ENCODE data around the gene GLT1D1.

The GLT1D1 gene

DNA sequence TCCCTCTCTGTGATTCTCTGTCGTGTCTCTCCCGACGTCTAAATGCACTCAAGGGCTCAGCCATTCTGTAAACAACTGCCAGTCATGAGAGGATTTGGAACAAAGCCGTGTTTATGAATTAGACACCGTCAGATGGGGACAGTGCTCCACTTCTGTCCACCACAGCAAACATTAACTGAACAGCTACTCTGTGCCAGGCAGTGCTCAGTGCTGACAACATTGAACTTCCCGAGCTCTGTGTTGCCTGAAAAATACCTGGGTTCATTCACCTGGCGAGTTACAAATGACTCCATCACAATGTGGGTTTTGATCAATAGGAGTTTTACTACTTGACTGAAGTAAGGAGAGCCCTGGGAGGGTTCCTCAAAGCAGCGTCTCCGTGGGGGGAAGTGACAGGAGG lies 139.3 kb downstream of the GLT1D1 start:
- Histone ChIP-seq H3K4me3 (ENCODE audit: low read length) (no peak overlapping the region), H3K36me3 (ENCODE audit: insufficient read depth, low read length) (no peaks in the 10 kb centered on the region), H3K4me2 (ENCODE audit: low read length) (no peak overlapping the region), H3K9me3 (replicated peaks; ENCODE audit: low read length) (no peaks in the 10 kb centered on the region), H3K4me1 (ENCODE audit: control insufficient read depth, insufficient read depth, low read length) (no peaks in the 10 kb centered on the region), H3K27me3 (ENCODE audit: control insufficient read depth, insufficient read depth, low read length) (no peaks in the 10 kb centered on the region), H3K9ac (ENCODE audit: low read depth, low read length) (no peak overlapping the region)

DNA sequence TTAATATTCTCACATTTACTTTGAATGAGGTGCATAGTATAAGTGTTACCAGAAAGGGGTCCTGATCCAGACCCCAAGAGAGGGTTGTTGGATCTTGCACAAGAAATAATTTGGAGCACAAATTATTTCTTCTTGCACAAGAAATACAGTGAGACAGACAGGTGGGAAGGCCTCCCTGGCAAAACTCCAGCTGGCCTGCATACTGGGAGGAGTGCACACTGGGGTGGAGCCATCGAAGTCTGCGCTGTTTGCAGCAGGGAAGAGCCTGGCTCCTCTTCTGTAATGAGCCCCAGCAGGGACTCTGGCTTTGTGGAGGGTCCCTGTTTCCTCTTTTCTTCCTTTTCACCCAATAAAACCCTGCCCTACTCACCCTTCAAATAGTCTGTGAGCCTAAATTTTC lies 141.6 kb downstream of the GLT1D1 start:
- Histone ChIP-seq H3K4me3 (ENCODE audit: low read length) (no peak overlapping the region), H3K9me3 (replicated peaks; ENCODE audit: low read length) (no peaks in the 10 kb centered on the region), H3K27me3 (ENCODE audit: control insufficient read depth, insufficient read depth, low read length) (no peaks in the 10 kb centered on the region), H3K4me2 (ENCODE audit: low read length) (no peak overlapping the region), H3K36me3 (ENCODE audit: insufficient read depth, low read length) (no peaks in the 10 kb centered on the region), H3K9ac (ENCODE audit: low read depth, low read length) (no peak overlapping the region), H3K4me1 (ENCODE audit: control insufficient read depth, insufficient read depth, low read length) (no peaks in the 10 kb centered on the region)

DNA sequence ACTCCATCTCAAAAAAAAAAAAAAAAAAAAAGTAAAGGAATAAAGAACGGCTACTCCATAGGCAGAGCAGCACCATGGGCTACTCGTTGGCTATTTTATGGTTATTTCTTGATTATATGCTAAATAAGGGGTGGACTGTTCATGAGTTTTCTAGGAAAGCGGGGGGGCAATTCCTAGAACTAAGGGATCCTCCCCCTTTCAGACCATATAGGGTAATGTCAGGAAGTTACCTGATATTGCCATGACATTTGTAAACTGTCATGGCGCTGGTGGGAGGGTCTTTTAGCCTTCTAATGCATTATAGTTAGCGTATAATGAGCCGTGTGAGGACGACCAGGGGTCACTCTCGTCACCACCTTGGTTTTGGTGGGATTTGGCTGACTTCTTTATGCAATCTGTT lies 142.3 kb downstream of the GLT1D1 start:
- H3K9ac ChIP-seq (ENCODE audit: low read depth, low read length), result no peak overlapping the region
- no peaks in the 10 kb centered on the region for H3K27me3 ChIP-seq (ENCODE audit: control insufficient read depth, insufficient read depth, low read length)
- no peaks in the 10 kb centered on the region for H3K36me3 ChIP-seq (ENCODE audit: insufficient read depth, low read length)
- H3K4me2 ChIP-seq (ENCODE audit: low read length), result no peak overlapping the region
- no peak overlapping the region for H3K4me3 ChIP-seq (ENCODE audit: low read length)
- no peaks in the 10 kb centered on the region for H3K4me1 ChIP-seq (ENCODE audit: control insufficient read depth, insufficient read depth, low read length)
- H3K9me3 ChIP-seq (replicated peaks; ENCODE audit: low read length), result no peaks in the 10 kb centered on the region

DNA sequence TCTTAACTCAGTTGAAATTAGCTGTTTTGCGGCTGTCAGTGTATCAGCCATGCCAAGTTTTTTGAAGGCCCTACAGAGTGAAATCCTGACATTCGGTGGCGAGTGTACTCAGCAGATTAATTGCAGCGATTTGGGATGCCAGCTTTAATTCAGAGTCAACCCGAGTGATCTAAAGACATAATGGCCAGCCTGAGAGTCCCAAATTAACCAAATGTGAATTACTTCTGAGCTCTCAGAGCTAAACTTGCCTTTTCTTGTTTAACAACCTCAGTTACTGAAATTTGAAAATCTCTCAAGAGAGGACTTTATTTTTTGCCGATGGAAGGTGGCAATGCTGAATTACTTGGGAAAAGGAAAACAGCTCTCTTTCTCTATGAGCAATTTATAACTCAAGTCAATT lies 148.5 kb downstream of the GLT1D1 start:
- Histone ChIP-seq H3K9me3 (replicated peaks; ENCODE audit: low read length) (peaks cover 4% of the 10 kb centered on the region), H3K36me3 (ENCODE audit: insufficient read depth, low read length) (no peaks in the 10 kb centered on the region), H3K9ac (ENCODE audit: low read depth, low read length) (no peak overlapping the region), H3K4me3 (ENCODE audit: low read length) (no peak overlapping the region), H3K4me1 (ENCODE audit: control insufficient read depth, insufficient read depth, low read length) (no peaks in the 10 kb centered on the region), H3K4me2 (ENCODE audit: low read length) (no peak overlapping the region), H3K27me3 (ENCODE audit: control insufficient read depth, insufficient read depth, low read length) (no peaks in the 10 kb centered on the region)

DNA sequence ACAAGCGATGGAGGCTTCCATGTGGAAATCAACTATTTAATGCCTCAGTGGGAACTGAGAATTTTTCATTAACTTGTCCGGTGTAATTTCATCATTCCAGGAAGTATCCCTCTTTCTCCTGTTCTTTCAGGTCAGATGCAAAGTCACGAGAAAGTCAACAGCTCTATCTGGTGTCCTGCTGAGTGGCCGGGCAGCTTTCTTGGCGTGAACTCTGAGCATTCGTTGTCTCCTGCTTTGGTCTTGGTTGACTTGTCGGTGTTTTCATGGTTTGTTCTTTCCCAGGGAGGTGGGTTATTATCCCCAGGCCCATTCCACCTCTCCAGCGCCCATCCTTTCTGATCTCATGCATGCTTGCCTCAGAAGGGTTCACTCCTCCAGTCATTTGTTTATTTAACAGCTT lies 149.1 kb downstream of the GLT1D1 start:
- H3K9me3 ChIP-seq (replicated peaks; ENCODE audit: low read length), result peaks cover 6% of the 10 kb centered on the region
- H3K4me1 ChIP-seq (ENCODE audit: control insufficient read depth, insufficient read depth, low read length), result no peaks in the 10 kb centered on the region
- no peak overlapping the region for H3K9ac ChIP-seq (ENCODE audit: low read depth, low read length)
- no peak overlapping the region for H3K4me2 ChIP-seq (ENCODE audit: low read length)
- H3K4me3 ChIP-seq (ENCODE audit: low read length), result no peak overlapping the region
- H3K36me3 ChIP-seq (ENCODE audit: insufficient read depth, low read length), result no peaks in the 10 kb centered on the region
- no peaks in the 10 kb centered on the region for H3K27me3 ChIP-seq (ENCODE audit: control insufficient read depth, insufficient read depth, low read length)

DNA sequence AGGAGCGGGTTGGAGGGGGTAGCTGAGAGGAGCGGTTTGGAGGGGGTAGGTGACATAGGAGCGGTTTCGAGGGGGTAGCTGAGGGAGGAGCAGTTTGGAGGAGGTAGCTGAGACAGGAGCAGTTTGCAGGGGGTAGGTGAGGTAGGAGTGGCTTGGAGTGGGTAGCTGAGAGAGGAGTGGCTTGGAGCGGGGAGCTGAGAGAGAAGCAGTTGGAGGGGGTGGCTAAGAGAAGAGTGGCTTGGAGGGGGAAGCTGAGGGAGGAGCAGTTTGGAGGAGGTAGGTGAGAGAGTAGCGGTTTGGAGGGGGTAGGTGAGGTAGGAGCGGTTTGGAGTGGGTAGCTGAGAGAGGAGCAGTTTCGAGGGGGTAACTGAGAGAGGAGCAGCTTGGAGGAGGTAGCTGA lies 152.1 kb downstream of the GLT1D1 start:
- Histone ChIP-seq H3K4me1 (ENCODE audit: control insufficient read depth, insufficient read depth, low read length) (no peaks in the 10 kb centered on the region), H3K27me3 (ENCODE audit: control insufficient read depth, insufficient read depth, low read length) (no peaks in the 10 kb centered on the region), H3K36me3 (ENCODE audit: insufficient read depth, low read length) (no peaks in the 10 kb centered on the region), H3K9ac (ENCODE audit: low read depth, low read length) (no peak overlapping the region), H3K4me3 (ENCODE audit: low read length) (no peak overlapping the region), H3K9me3 (replicated peaks; ENCODE audit: low read length) (peaks cover 18% of the 10 kb centered on the region), H3K4me2 (ENCODE audit: low read length) (no peak overlapping the region)

DNA sequence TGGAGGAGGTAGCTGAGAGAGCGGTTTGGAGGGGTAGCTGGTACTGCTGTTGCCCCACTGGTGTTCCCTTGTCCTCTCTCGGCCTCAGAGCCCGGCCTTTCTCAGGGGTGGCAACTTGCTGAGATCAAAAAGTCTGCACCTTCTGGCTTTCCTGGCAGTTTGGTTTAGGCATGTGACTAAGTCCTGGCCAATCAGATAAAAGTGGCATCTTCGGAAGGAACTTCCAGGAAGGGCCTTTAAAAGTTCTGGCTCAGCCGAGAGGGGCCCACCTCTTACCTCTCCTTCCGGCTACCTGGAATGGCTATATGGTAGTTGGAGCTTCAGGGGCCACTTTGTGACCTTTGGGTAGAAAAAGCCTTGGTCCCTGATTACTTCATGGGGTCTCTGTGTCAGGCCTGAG lies 152.6 kb downstream of the GLT1D1 start:
- Histone ChIP-seq H3K9me3 (replicated peaks; ENCODE audit: low read length) (peaks cover 18% of the 10 kb centered on the region), H3K36me3 (ENCODE audit: insufficient read depth, low read length) (no peaks in the 10 kb centered on the region)

DNA sequence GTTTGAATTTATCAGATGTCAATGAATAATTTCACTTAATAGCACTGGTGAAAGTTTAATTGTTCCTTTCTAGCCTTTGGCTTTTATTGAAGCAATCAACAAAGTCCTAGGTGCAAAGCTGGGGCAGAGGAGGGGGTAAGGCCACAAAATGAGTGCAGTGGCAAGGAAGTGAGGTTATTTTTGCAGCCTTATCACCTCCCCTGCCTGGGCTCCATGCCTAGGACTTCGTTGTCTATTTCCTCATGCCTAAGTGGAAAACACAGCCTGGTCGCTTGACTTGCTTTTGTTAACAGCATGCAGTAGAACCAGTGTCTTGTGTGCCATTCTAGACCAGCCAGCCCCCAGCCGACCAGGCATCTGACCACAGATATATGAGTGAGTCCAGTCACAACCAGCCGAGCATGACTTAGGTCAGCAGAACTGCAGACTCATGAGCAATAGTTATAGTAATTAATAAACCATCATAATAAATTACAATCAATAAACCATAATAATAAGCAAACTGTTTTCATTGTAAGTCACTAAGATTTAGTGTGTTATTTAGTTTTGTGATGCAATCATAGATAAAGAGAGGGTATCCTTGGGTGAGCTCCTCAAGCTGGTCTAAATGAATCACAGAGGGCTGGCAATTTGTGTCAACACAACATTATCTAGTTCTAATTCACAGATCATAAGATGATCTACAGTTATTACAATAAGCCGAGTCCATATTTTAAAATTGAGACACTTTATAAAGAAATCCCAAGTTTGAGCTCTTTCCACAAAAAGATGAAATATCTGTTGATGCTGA lies 156.8 kb downstream of the GLT1D1 start:
- H3K36me3 ChIP-seq (ENCODE audit: insufficient read depth, low read length), result no peaks in the 10 kb centered on the region
- no peak overlapping the region for H3K9ac ChIP-seq (ENCODE audit: low read depth, low read length)
- no peaks in the 10 kb centered on the region for H3K27me3 ChIP-seq (ENCODE audit: control insufficient read depth, insufficient read depth, low read length)
- peaks cover 15% of the 10 kb centered on the region for H3K9me3 ChIP-seq (replicated peaks; ENCODE audit: low read length)
- H3K4me3 ChIP-seq (ENCODE audit: low read length), result no peak overlapping the region
- no peak overlapping the region for H3K4me2 ChIP-seq (ENCODE audit: low read length)
- H3K4me1 ChIP-seq (ENCODE audit: control insufficient read depth, insufficient read depth, low read length), result no peaks in the 10 kb centered on the region

More for the DNA sequence above, 152.6 kb downstream of the GLT1D1 start:
- no peak overlapping the region for H3K4me2 ChIP-seq (ENCODE audit: low read length)
- H3K4me1 ChIP-seq (ENCODE audit: control insufficient read depth, insufficient read depth, low read length), result no peaks in the 10 kb centered on the region
- no peaks in the 10 kb centered on the region for H3K27me3 ChIP-seq (ENCODE audit: control insufficient read depth, insufficient read depth, low read length)
- no peak overlapping the region for H3K4me3 ChIP-seq (ENCODE audit: low read length)
- no peak overlapping the region for H3K9ac ChIP-seq (ENCODE audit: low read depth, low read length)

DNA sequence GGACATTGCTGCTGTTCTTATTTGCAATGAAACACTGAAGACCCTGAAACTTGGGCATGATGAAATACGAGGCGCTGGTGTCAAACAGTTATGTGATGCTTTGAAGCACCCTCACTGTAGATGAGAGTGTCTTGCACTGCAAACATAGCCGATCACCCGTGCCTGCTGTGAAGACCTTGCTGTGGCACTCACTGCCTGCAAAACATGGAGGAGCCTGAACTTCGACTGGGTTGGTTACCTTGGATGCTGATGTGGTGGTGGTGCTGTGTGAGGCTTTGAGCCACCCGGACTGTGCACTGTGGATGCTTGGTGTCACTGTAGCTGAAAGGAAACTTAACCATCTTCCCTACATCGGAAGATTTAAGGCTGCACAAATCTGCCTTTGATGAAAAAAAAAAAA lies 162.9 kb downstream of the GLT1D1 start:
- Histone ChIP-seq H3K9me3 (replicated peaks; ENCODE audit: low read length) (peaks cover 14% of the 10 kb centered on the region), H3K4me1 (ENCODE audit: control insufficient read depth, insufficient read depth, low read length) (no peaks in the 10 kb centered on the region), H3K36me3 (ENCODE audit: insufficient read depth, low read length) (no peaks in the 10 kb centered on the region), H3K4me2 (ENCODE audit: low read length) (no peak overlapping the region), H3K4me3 (ENCODE audit: low read length) (no peak overlapping the region), H3K27me3 (ENCODE audit: control insufficient read depth, insufficient read depth, low read length) (no peaks in the 10 kb centered on the region), H3K9ac (ENCODE audit: low read depth, low read length) (no peak overlapping the region)

DNA sequence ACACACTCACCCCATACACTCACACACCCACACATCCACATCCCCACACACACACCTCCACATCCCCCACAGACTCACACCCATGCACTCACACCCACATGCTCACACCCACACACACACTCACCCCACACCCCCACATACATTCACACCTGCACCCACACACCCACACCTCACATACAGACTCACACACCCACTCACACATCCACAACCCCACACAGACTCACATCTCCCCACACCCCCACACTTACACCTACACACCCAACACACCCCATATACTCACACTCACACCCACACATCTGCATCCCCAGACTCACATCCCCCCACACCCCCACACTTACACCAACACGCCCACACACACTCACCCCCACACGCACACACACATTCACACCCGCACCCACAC lies 171.8 kb downstream of the GLT1D1 start:
- no peaks in the 10 kb centered on the region for H3K36me3 ChIP-seq (ENCODE audit: insufficient read depth, low read length)
- H3K27me3 ChIP-seq (ENCODE audit: control insufficient read depth, insufficient read depth, low read length), result no peaks in the 10 kb centered on the region
- peaks cover 15% of the 10 kb centered on the region for H3K9me3 ChIP-seq (replicated peaks; ENCODE audit: low read length)
- H3K9ac ChIP-seq (ENCODE audit: low read depth, low read length), result no peak overlapping the region
- H3K4me1 ChIP-seq (ENCODE audit: control insufficient read depth, insufficient read depth, low read length), result no peaks in the 10 kb centered on the region
- H3K4me2 ChIP-seq (ENCODE audit: low read length), result no peak overlapping the region
- H3K4me3 ChIP-seq (ENCODE audit: low read length), result no peak overlapping the region

DNA sequence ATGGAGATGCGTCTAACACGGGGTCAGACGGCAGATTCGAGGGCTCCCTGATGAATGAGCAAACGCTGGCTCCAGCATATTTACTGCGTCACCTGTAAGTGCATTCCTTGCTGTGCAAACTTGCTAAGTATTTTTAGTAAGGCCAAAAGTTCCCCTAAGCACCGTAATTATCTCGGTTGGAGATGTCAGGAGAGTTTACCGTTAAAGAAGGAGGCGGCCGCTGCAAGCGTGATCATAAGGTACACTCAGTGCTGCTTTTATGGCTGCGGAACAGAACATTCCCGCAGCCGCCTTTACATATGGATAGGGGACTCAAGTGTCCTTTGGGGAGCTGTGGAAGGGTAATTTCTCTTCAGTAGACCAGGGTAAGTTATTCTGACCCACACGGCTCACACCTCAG lies 175.6 kb downstream of the GLT1D1 start:
- H3K4me1 ChIP-seq (ENCODE audit: control insufficient read depth, insufficient read depth, low read length), result no peaks in the 10 kb centered on the region
- H3K4me2 ChIP-seq (ENCODE audit: low read length), result no peak overlapping the region
- H3K9ac ChIP-seq (ENCODE audit: low read depth, low read length), result no peak overlapping the region
- H3K27me3 ChIP-seq (ENCODE audit: control insufficient read depth, insufficient read depth, low read length), result no peaks in the 10 kb centered on the region
- no peaks in the 10 kb centered on the region for H3K36me3 ChIP-seq (ENCODE audit: insufficient read depth, low read length)
- peaks cover 13% of the 10 kb centered on the region for H3K9me3 ChIP-seq (replicated peaks; ENCODE audit: low read length)
- H3K4me3 ChIP-seq (ENCODE audit: low read length), result no peak overlapping the region

Measured in skeletal muscle satellite cell (primary cell).